ENCODE data around the gene GABBR2.

GABBR2 gene

DNA sequence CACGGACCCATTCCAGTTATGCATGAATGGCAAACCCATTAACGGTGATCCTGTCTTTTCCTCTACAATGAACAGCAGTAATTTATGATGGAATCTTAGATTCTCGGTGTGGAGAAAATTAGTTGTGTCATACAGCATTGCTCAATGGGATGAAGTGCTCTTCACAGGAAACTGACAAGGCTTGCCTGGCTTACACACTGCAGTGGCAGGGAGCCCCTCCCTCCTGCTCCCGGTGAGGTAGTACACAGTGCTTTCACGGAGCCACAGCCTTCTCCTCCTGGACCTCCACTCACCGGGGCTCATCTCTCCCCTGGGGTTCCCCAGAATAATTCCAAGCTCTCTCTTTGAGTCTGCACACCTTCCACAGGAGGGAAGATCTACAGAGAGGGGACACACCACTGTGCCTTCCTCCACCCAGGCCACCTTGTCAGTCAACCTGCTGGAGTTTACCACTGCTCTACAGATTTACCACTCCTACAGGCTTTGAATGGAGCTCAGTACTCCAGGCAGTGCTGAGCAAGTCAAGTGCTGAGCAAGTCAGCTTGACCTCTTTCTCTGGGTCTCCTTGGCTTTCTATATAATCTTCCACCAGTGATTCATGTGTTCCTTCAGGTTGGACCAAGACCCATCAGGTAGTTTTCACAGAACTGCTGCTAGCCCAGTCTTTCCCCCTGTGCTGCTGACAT, 394.2 kb downstream of the GABBR2 start:
- TF ChIP-seq CTCF (conservative IDR thresholded peaks at IDR 0.05; ENCODE audit: low read depth, low read length) = no peak
- DNase-seq (ENCODE audit: low read depth) = peak; percentile 64
- H3K4me3 ChIP-seq (ENCODE audit: low read depth, low read length) = no peak overlapping the region

DNA sequence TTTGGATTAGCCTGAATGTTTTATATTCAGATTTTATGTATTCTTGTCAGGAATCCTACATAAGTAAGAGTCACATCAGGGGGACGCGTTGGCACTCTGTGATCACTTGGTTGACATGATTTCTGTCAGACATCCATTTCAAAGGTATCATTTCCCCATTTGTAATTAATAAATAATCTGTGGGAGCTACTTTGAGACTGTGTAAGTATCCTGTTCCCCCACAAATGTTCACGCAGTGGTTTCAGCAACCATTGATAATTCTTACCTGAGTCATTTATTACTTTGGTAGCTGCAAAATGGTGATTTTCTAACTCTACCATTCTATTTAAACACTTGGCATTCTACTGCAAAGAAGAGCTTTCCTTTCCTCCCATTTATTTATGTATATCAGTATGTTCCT, 396.4 kb downstream of the GABBR2 start:
- TF ChIP-seq CTCF (conservative IDR thresholded peaks at IDR 0.05; ENCODE audit: low read depth, low read length) = no peak

GRCh38 chr9:98311541-98311940, 397.2 kb downstream of the GABBR2 start:
- no peak overlapping the region for H3K4me3 ChIP-seq (ENCODE audit: low read depth, low read length)
- no peak for DNase-seq (ENCODE audit: low read depth)
- TF ChIP-seq CTCF (conservative IDR thresholded peaks at IDR 0.05; ENCODE audit: low read depth, low read length) = no peak

More for the DNA sequence above, 396.4 kb downstream of the GABBR2 start:
- no peak overlapping the region for H3K4me3 ChIP-seq (ENCODE audit: low read depth, low read length)
- DNase-seq (ENCODE audit: low read depth) = no peak

DNA sequence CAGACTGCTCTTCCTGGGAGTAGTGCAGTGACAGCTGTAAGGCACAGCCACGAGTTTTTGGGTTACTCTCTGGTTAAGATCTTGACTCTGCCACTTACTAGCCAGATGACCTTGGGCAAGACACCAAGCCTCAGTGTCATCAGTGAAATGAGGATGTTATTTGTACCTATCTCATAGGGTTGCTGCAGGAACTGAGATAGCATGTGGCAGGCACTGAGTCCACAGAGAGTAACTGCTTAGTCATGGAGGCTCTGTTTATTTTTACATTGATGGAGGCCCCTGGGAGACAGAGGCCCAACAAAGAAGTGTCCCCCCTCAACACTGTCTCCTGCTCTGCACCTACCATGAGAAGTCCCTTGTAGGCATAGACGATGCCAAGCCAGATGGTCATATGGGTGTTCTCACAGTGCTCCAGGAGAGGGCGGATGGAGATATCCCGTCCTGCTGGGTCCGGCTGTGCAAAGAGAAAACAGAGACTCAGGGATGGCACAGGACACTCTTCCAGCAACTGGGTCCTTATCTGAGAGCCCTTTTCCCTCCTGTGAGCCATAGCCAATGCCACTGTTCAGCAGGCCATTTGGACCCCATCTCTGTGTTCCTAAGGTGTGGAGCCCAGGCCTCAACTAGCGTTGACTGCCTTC, 397.9 kb downstream of the GABBR2 start:
- no peak for TF ChIP-seq CTCF (conservative IDR thresholded peaks at IDR 0.05; ENCODE audit: low read depth, low read length)
- peak; percentile 12 for DNase-seq (ENCODE audit: low read depth)
- H3K4me3 ChIP-seq (ENCODE audit: low read depth, low read length) = no peak overlapping the region

GRCh38 chr9:98306384-98307145, 402.2 kb downstream of the GABBR2 start:
- TF ChIP-seq CTCF (conservative IDR thresholded peaks at IDR 0.05; ENCODE audit: low read depth, low read length) = no peak
- H3K4me3 ChIP-seq (ENCODE audit: low read depth, low read length) = no peak overlapping the region
- DNase-seq (ENCODE audit: low read depth) = peak; percentile 10

GRCh38 chr9:98304381-98304780, 404.4 kb downstream of the GABBR2 start:
- no peak for TF ChIP-seq CTCF (conservative IDR thresholded peaks at IDR 0.05; ENCODE audit: low read depth, low read length)
- no peak overlapping the region for H3K4me3 ChIP-seq (ENCODE audit: low read depth, low read length)
- no peak for DNase-seq (ENCODE audit: low read depth)
